HepG2 (cell line): ENCODE data around the gene FBXL20. TPM values are rescaled to one million over a fixed set of nuclear protein-coding genes. Genes with fewer than 3 reads are reported as not detected.

Experiments used
- ARID4A ChIP-seq: sonication (generic); formaldehyde crosslinking; IDR thresholded peaks from 2 replicates; pipeline ENCODE4 v1.5.0; 2020; ENCODE audit warnings: mild to moderate bottlenecking, missing genetic modification reagents, borderline replicate concordance
- FOXO1 ChIP-seq: sonication (generic); formaldehyde crosslinking; IDR thresholded peaks from 2 replicates; pipeline ENCODE4 v1.4.0; 2020; ENCODE audit warnings: missing genetic modification reagents
- HMGXB3 ChIP-seq: sonication (generic); formaldehyde crosslinking; IDR thresholded peaks from 2 replicates; pipeline ENCODE4 v1.4.0; 2020; ENCODE audit warnings: missing genetic modification reagents, borderline replicate concordance
- KDM5B ChIP-seq: sonication (generic); formaldehyde crosslinking; IDR thresholded peaks from 2 replicates; pipeline ENCODE4 v1.4.0; 2020; ENCODE audit warnings: missing genetic modification reagents, mild to moderate bottlenecking, borderline replicate concordance
- MED13 ChIP-seq: sonication (generic); formaldehyde crosslinking; IDR thresholded peaks from 2 replicates; pipeline ENCODE4 v1.5.0; 2020; ENCODE audit warnings: missing genetic modification reagents
- MTF2 ChIP-seq: sonication (generic); formaldehyde crosslinking; IDR thresholded peaks from 2 replicates; pipeline ENCODE4 v1.5.0; 2020; ENCODE audit warnings: missing genetic modification reagents, borderline replicate concordance
- NR1H2 ChIP-seq: sonication (generic); formaldehyde crosslinking; IDR thresholded peaks from 2 replicates; pipeline ENCODE4 v1.8.1; 2022; ENCODE audit warnings: low read depth, missing genetic modification reagents, borderline replicate concordance
- RBM22 ChIP-seq: fragments of 200-400 bp; formaldehyde crosslinking; optimal IDR thresholded peaks from 2 replicates; pipeline ENCODE3; 2017; ENCODE audit warnings: mild to moderate bottlenecking, low read length, moderate library complexity
- RORA ChIP-seq: sonication (generic); formaldehyde crosslinking; IDR thresholded peaks from 2 replicates; pipeline ENCODE4 v1.5.0; 2020; ENCODE audit warnings: mild to moderate bottlenecking, missing genetic modification reagents, moderate library complexity
- RXRB ChIP-seq: IDR thresholded peaks from 2 replicates; pipeline ENCODE4 v1.6.1; 2016; ENCODE audit warnings: borderline replicate concordance, missing genetic modification reagents, missing compliant biosample characterization
- SALL1 ChIP-seq: sonication (generic); formaldehyde crosslinking; IDR thresholded peaks from 2 replicates; pipeline ENCODE4 v1.8.0; 2022; ENCODE audit warnings: mild to moderate bottlenecking, missing genetic modification reagents
- ZFP41 ChIP-seq: sonication (generic); formaldehyde crosslinking; IDR thresholded peaks from 2 replicates; pipeline ENCODE4 v1.4.0; 2020; ENCODE audit warnings: mild to moderate bottlenecking, missing genetic modification reagents, borderline replicate concordance
- ZNF136 ChIP-seq: sonication (generic); formaldehyde crosslinking; IDR thresholded peaks from 2 replicates; pipeline ENCODE4 v1.8.1; 2022; ENCODE audit warnings: low read depth, mild to moderate bottlenecking, moderate library complexity, missing genetic modification reagents
- ZNF143 ChIP-seq: sonication (generic); formaldehyde crosslinking; IDR thresholded peaks from 2 replicates; pipeline ENCODE4 v1.4.0; 2020; ENCODE audit warnings: missing genetic modification reagents
- ZNF574 ChIP-seq: sonication (generic); formaldehyde crosslinking; IDR thresholded peaks from 2 replicates; pipeline ENCODE4 v1.4.0; 2020; ENCODE audit warnings: missing genetic modification reagents
- ZNF709 ChIP-seq: sonication (generic); formaldehyde crosslinking; IDR thresholded peaks from 2 replicates; pipeline ENCODE4 v1.5.0; 2020; ENCODE audit warnings: mild to moderate bottlenecking, missing genetic modification reagents
- polyA plus RNA-seq, 8 experiments: library from polyadenylated mRNA; depleted of rRNA in 3 of 8; stranded (reverse) in 7 of 8; unstranded in 1 of 8; fragments of >200 nt; fragmentation: Illumina TruSeq in 4 of 8; extraction: Trizol in 4 of 8; gene quantifications; 2 replicates each; pipeline versions ENCODE4 v1.2.1 to v1.2.3, GENCODE V29; 2011 to 2016; ENCODE audit warnings: low read depth in 4 of 8, missing spikeins in 1 of 8, mixed read lengths in 1 of 8; ENCODE audit not compliant: insufficient read depth in 1 of 8
- total RNA-seq, 5 experiments: library from RNA; depleted of rRNA; stranded (reverse); fragments of >200 nt; fragmentation: Illumina TruSeq; extraction: Trizol; gene quantifications; 2 replicates each; pipeline ENCODE4 v1.2.3, GENCODE V29; 2016; ENCODE audit warnings: low read depth in 1 of 5

FBXL20 gene
- total and polyA plus RNA-seq, 2 of the 13 experiments (the other 11 are each of a cell fraction or from before 2014, with no cell fraction given): 10.2 to 10.3 TPM

- TF ChIP-seq ZNF574 (CRISPR knock-in tag) (peak; percentile 35; the same call in 1 of the 2 replicates), ZNF143 (CRISPR knock-in tag) (no peak), ZNF136 (CRISPR knock-in tag) (peak; percentile 70; the same call in 1 of the 2 replicates), ZFP41 (CRISPR knock-in tag) (no peak), NR1H2 (CRISPR knock-in tag) (no peak), MTF2 (no peak), RXRB (CRISPR knock-in tag) (no peak; the same call in 1 of the 2 replicates), ZNF709 (CRISPR knock-in tag) (no peak), ARID4A (CRISPR knock-in tag) (peak; percentile 9; the same call in 1 of the 2 replicates), FOXO1 (CRISPR knock-in tag) (no peak; the same call in 1 of the 2 replicates), KDM5B (CRISPR knock-in tag) (peak; percentile 3; the same call in 1 of the 2 replicates), SALL1 (CRISPR knock-in tag) (peak; percentile 53), MED13 (CRISPR knock-in tag) (no peak), HMGXB3 (no peak), RORA (CRISPR knock-in tag) (no peak), RBM22 (peak; percentile 55)
Observed at GRCh38 chr17:39244600-39245570, 156.5 kb downstream of the FBXL20 start (continued).
